Calu3 (cell line): Measurements from ENCODE around the gene WDR38. TPM values are rescaled to one million over a fixed set of nuclear protein-coding genes. Genes with fewer than 3 reads are reported as not detected.

Experiments
- BruUV-seq: library from RNA; stranded (reverse); fragments of 400-500 nt; replicated peaks from 2 replicates; lab custom pipeline; 2021; lab: Mats Ljungman, UMichigan
- CTCF ChIA-PET: fragments of 300-600 bp; sonication (Branson Sonifier 250); formaldehyde crosslinking; loops from one replicate; lab custom pipeline; 2022; ENCODE audit warnings: antibody characterized with exemption; lab: Charles Lee
- DNase-seq: peaks from one replicate; pipeline ENCODE4 v3.0.0; 2022
- H3K27ac Mint-ChIP-seq: one replicate; pipeline ENCODE4 v1.8.0; 2022; ENCODE audit warnings: mixed read lengths; ENCODE audit not compliant: unreplicated experiment
- H3K27me3 Mint-ChIP-seq: one replicate; pipeline ENCODE4 v1.8.0; 2022; ENCODE audit warnings: mixed read lengths; ENCODE audit not compliant: unreplicated experiment
- H3K36me3 Mint-ChIP-seq: one replicate; pipeline ENCODE4 v1.8.0; 2022; ENCODE audit warnings: mild to moderate bottlenecking, moderate library complexity, mixed read lengths; ENCODE audit not compliant: insufficient read depth, unreplicated experiment
- H3K4me1 Mint-ChIP-seq: one replicate; pipeline ENCODE4 v1.8.0; 2022; ENCODE audit warnings: mild to moderate bottlenecking, low read depth, mixed read lengths; ENCODE audit not compliant: unreplicated experiment
- H3K4me3 Mint-ChIP-seq: one replicate; pipeline ENCODE4 v1.8.0; 2022; ENCODE audit warnings: mild to moderate bottlenecking, low read depth, moderate library complexity, mixed read lengths; ENCODE audit not compliant: unreplicated experiment
- H3K9me3 Mint-ChIP-seq: one replicate; pipeline ENCODE4 v1.8.0; 2022; ENCODE audit warnings: low read depth, mixed read lengths; ENCODE audit not compliant: unreplicated experiment
- CTCF ChIP-seq: fragments of 200-600 bp; IDR thresholded peaks from one replicate; pipeline ENCODE4 v1.8.0; 2022; ENCODE audit warnings: antibody characterized with exemption; ENCODE audit not compliant: unreplicated experiment
- intact Hi-C: fragments of 100-400 bp; cut with micrococcal nuclease; formaldehyde crosslinking; loops from one replicate; pipeline ENCODE4 v1.10.0; 2022; ENCODE audit not compliant: unreplicated experiment
- total RNA-seq: library from RNA; stranded (reverse); gene quantifications from 2 replicates; pipeline ENCODE4 v1.2.3, GENCODE V29; 2022

The WDR38 gene
- total RNA-seq, 1 experiment from 2014 or later, result not detected

- Mint-ChIP-seq H3K4me3 (peak overlapping the region; percentile 66), H3K9me3 (no peaks in the 10 kb centered on the region), H3K27ac (peak overlapping the region; percentile 27), H3K36me3 (peaks cover 42% of the 10 kb centered on the region), H3K27me3 (no peaks in the 10 kb centered on the region), H3K4me1 (no peaks in the 10 kb centered on the region)
- intact Hi-C loops, result loop anchor here (5.0 kb wide), 1 partner anchor 41 kb away; no protein-coding TSS in a partner anchor
- CTCF ChIA-PET, result interaction anchor here (0.6 to 4.0 kb wide), 12 partner anchors 8 to 433 kb away, joined by 3 to 80 read pairs (median 4); partner anchors contain the start of genes ARPC5L, NR6A1 and RPL35
- TF ChIP-seq CTCF, result no peak
- no TSS peak for BruUV-seq
- no peak for DNase-seq
Observed at GRCh38 chr9:124853605-124854143, 414 bp downstream of the WDR38 start.

GRCh38 chr9:124854161-124854560 is 901 bp downstream of the WDR38 start:
- Mint-ChIP-seq H3K9me3 (no peaks in the 10 kb centered on the region), H3K4me3 (no peak overlapping the region), H3K4me1 (no peaks in the 10 kb centered on the region), H3K36me3 (peaks cover 42% of the 10 kb centered on the region), H3K27me3 (no peaks in the 10 kb centered on the region), H3K27ac (no peak overlapping the region)
- intact Hi-C loops, result loop anchor here (5.0 kb wide), 1 partner anchor 42 kb away; no protein-coding TSS in a partner anchor
- no TSS peak for BruUV-seq
- no peak for DNase-seq
- no peak for TF ChIP-seq CTCF
- CTCF ChIA-PET, result interaction anchor here (1.2 to 4.0 kb wide), 3 partner anchors 75 to 82 kb away, joined by 3 to 80 read pairs (median 11); partner anchors contain the start of gene NR6A1

GRCh38 chr9:124854822-124855221 is 1.6 kb downstream of the WDR38 start:
- no TSS peak for BruUV-seq
- DNase-seq, result no peak
- Mint-ChIP-seq H3K9me3 (no peaks in the 10 kb centered on the region), H3K4me3 (no peak overlapping the region), H3K4me1 (peaks cover under 1% of the 10 kb centered on the region), H3K27me3 (no peaks in the 10 kb centered on the region), H3K27ac (peak overlapping the region; percentile 50), H3K36me3 (peaks cover 48% of the 10 kb centered on the region)
- TF ChIP-seq CTCF, result no peak
- intact Hi-C loops, result loop anchor here (5.0 kb wide), 1 partner anchor 43 kb away; no protein-coding TSS in a partner anchor
- CTCF ChIA-PET, result interaction anchor here (1.2 to 4.0 kb wide), 2 partner anchors 60 to 83 kb away, joined by 3 to 80 read pairs; partner anchors contain the start of gene NR6A1

- H3K27ac Mint-ChIP-seq, result peak overlapping the region; percentile 50
- no peak for TF ChIP-seq CTCF
- peaks cover 55% of the 10 kb centered on the region for H3K36me3 Mint-ChIP-seq
- H3K9me3 Mint-ChIP-seq, result no peaks in the 10 kb centered on the region
- H3K4me3 Mint-ChIP-seq, result no peak overlapping the region
- no TSS peak for BruUV-seq
- intact Hi-C loops, result no loop called here
- peaks cover 8% of the 10 kb centered on the region for H3K4me1 Mint-ChIP-seq
- DNase-seq, result no peak
- no peaks in the 10 kb centered on the region for H3K27me3 Mint-ChIP-seq
- CTCF ChIA-PET, result interaction anchor here (0.8 to 1.4 kb wide), 4 partner anchors 61 to 83 kb away, joined by 3 to 4 read pairs (median 4); no protein-coding TSS in a partner anchor
Observed at GRCh38 chr9:124855566-124855943, 2.3 kb downstream of the WDR38 start.
